ENCODE results near the gene ELMO1.

The ELMO1 gene

DNA sequence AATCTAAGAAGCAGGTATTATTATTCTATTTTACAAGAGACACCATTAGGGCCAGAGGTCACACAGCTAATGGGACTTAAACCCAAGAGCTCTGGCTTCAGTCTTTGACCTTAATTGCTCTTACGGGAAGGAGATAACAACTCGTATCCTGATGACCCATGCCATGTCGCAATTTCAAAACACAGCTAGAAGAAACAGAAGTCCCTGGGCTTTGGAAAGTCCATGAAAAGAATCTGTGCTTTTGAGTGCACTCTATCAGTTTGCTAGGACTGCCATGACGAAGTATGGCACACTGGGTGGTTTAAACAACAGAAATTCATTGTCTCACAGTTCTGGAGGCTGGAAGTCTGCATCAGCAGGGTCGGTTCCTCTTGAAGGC lies 476.5 kb downstream of the ELMO1 start:
- DNase-seq (ENCODE audit: low spot score), result no peak

DNA sequence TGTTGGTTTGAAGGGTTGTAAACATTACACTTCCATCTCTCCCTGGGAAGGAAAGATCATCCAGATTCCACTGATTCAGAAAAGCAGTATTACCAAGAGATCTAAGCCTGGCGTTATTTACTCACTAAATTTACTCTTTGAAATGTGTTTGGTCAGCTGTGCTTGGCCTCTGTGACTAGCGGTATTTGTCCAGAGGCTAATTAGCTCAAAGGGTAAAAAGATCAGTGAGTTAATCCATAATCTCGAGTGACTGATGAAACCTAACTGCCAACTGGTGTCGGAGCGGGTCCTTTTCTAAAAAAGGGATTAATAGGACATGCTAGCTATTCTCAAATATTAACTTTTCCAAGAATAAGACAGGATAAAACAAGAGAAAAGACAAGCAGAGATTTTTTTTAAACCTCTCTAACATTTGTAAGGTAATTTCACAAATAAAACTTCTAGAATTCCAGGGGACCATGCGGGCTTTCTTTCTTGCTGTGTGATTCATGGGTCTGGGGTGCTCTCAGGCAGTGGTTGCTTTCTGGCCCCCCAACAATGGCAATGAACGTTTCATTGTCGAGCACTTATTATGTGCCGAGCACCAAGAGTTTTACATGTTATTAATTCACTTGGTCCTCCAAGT lies 477.0 kb downstream of the ELMO1 start:
- no peak for DNase-seq (ENCODE audit: low spot score)

DNA sequence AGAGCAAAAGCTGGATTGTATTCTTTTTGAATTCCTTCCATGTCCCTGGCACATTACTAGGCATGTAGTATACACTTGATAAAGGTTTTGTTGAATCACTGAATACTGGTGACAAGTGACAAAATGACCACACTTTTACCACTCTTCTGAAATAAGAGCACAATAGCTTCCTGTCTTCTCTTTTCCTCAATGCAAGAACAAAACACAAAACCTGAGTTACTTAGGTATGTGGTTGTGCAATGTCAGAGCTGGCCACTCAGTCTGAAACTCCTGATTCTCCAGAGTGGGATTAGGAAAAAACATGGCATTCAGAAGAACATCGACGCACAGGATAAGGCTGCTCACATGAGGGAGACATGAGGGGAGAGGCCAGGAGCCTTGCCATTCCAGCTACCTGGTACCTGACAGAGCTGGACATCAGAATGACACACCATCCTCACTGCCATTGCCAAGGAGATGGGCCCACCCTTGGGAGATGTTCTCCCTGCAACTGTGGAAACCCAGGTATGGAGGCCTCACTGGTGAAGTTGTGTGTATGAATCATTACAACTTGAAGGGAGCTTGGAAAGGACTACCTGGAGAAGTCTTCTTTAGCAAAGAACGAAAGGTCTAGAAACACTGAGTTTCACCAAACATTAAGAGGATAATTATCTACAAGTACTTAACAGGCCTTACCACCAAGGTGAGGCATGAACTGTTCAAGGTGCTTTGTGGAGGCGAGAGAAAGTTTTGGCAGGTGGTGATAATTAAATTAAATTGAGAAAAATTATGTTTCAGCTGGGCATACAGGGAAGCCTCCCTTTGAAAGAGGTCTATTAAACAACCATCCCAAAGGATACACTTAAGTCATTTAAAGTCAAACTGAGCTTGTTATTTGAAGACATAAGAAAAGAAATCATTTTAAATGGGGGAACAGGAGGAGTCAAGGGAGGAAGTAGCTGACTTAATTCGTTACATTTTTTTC lies 477.8 kb downstream of the ELMO1 start:
- no peak for DNase-seq (ENCODE audit: low spot score)

DNA sequence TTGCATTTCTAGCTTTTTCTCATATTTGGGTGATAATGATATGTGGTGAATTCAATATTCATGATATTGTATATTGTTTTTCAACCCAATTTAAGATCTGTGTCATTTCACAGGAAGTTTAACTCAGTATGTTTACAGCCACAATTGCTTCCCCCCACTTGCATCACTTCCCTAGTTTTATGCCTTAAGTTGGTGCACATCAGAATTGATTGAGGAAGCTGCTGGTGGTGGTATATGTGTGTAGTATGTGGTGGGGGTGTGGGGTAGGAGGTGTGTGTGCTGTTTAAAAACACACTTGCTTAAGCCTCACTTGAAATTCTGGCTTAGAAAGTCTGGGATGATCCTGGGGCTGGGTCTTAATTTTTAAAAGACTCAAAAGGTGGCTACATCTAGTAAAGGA lies 479.3 kb downstream of the ELMO1 start:
- no peak for DNase-seq (ENCODE audit: low spot score)

DNA sequence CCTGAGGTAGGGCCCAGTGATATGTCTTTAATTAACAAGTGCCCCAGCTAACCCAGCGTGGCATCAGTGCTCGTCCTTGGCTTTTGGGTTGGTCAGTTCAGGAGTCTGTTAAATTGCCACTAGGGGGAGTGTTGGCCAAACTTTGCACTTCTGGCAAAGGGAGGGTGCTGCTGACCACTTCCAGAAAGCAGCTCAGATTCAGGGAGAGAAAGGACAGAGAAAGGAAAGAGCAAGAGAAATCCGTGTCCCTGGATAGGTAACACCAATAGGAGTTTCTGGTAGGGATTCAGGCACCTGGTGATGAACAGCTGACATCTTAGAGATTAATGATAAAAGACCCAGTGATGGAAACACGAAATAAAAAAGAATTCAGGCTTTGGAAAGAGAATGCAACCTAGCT lies 481.3 kb downstream of the ELMO1 start:
- DNase-seq (ENCODE audit: low spot score), result peak; percentile 85

DNA sequence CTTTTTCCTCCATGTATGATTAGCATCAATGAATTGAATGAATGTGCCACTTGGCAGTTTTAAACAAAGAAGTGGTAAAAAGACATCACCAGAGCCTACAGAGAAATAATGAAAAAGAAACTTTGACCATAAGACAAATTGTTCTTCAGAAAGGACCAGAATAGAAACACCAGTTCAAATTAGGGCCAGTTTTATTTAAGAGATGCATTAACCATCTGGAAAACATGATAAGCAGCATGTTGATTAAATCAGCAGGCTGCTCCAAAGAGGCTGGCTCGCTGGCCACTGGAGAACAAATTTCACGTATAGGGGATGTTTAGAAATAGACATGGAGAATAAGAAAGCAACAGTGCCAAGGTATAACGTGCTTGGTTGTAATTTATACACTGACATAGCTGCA lies 482.0 kb downstream of the ELMO1 start:
- DNase-seq (ENCODE audit: low spot score), result no peak

DNA sequence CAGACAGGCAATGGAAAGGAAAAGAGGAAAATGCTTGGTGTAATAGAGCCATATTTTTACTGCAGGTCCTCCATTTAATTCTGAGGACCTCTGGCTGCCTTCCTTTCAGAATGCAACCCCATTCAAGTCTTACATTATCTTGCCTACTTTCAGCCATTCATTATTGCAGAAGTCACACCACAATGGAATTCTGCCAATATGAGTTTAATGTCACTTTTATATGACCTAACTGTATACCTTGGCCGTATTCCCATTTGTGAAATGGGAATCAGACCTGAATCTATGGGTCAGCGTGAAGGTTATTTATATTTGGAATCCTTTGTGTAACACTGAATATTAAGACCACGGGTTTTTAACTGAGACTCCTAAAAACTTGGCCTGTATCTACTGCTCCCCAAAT lies 482.6 kb downstream of the ELMO1 start:
- DNase-seq (ENCODE audit: low spot score), result no peak

DNA sequence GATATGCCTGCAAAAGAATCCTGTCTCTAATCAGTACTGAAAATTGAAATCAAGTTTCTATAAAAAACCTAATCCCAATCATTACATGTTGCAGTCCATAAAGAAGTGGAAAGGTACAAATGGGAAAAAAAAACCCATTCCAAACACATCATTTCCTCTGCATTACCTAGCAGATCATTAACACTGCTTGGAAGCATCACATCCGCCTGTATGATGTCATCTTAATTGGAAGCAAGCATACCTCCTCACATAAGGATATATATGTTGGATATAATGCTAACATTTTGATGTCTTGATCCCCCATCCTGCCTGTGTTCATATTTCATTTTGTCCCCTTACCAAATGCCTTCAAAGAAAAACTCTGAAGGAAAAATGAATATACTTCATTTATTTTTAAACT lies 483.0 kb downstream of the ELMO1 start:
- no peak for DNase-seq (ENCODE audit: low spot score)

DNA sequence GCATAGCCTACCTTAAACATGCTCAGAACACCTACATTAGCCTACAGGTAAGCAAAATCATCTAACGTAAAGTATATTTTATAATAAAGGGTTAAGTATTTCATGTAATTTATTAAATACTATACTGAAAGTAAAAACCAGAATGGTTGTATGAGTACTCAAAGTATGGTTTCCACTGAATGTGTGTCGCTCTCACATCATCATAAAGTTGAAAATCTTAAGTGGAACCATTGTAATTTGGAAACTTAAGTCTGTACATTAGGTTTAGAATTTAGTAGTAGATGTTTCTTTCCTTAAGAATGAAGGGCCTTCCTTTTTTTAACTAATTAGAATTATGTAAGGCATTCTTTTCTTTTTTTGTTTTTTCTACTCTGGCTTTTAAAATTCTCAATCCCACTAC lies 484.4 kb downstream of the ELMO1 start:
- DNase-seq (ENCODE audit: low spot score), result no peak

DNA sequence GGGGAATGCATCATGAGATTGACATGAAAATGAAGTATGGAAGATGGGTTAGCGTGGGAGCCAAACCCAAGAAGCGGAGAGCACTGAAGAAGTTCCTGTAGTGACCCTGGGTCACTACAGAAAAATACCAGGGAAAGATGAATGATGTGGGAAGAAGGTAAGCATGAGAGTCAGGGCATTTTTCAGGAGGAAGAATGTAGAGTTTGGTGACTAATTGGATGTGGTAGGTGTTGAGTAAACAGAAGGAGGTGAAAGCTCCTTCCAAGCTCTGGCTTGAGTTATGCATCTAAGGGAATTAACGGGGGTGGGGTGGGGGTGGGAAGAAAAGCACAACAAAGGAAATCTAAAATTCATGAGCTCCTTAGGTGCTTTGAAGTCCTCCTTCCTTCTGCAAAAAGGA lies 486.3 kb downstream of the ELMO1 start:
- DNase-seq (ENCODE audit: low spot score), result no peak

DNA sequence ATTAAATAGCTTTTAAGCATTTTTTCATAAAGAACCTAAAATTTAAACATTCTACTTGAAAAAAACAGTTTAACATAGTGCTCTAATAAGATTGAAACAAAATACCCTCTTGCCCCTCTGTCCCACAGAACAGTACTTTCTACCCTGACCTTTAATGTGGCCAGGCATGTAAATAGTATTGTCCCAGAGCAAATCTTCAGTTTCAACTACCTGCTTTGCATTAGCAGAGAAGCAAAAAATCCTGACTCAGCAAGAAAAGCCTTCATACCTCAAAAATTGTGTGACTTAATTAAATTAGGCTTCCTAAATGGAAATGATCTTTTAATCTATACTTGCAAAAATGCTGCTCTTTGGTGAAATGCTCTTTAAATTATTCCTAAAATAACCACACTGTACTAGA lies 487.0 kb downstream of the ELMO1 start:
- DNase-seq (ENCODE audit: low spot score), result no peak

DNA sequence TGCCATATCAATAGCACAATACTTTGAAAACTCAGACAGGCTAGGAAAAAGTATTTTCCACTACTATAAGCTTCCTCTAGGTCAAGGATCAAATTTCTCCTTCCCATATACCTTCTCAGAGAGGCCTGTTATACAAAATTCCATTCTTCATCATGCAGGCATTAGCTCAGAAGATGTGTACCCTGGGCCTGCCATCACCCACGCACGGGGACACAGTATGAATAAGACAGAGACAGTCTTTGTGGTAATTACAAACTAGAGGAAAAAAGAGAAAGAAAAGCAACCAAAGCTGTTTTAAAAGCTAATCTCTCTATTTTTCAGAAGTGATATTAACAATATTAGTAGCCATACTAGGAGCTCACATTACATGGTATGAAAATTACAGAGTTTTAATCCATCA lies 487.6 kb downstream of the ELMO1 start:
- DNase-seq (ENCODE audit: low spot score), result no peak

DNA sequence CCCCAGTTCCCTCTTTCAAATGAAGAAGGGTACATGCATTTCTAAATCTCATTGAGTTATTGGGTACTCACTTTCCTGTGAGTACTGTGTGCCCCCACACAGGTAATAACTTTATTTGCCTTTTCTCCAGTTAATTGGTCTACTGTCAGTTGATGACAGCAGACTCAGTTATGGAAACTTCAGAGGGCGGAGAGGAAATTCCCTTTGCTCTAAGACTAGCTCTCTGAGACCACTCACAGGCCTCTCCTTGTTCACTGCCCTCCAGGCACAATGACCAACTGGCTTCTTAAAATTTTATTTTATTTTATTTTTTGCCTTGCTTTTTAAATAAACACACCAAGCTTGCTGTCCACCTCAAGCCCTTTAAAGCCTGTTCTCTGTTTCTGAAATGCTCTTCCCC lies 488.6 kb downstream of the ELMO1 start:
- DNase-seq (ENCODE audit: low spot score), result no peak

DNA sequence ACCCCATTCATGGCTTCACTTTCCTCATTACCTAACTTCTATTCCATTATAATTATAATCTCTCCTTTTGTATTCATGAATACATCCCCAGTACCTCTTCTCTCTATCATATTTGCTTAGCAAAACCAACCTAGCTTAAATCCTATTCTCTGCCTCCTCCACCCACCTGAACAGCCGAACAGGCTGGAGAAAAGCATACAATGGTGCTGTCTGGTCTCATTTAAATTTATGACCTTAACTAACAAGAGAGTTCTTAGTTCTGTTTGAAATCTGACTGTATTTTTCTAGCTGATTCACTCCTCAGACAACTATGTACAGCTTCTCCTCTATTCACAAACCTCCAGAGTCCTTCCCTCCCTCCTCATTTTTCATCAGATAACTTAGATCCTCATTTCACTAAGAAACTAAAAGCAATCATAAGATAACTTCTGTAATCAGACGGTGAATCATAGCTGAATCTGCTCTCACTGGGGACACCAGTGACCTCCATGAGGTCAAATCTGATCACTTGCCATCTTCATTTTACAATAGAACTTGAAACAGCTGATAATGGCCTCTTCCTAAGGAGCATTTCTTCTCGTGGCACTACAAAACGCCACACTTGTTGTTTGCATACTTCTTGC lies 490.4 kb downstream of the ELMO1 start:
- DNase-seq (ENCODE audit: low spot score), result no peak

DNA sequence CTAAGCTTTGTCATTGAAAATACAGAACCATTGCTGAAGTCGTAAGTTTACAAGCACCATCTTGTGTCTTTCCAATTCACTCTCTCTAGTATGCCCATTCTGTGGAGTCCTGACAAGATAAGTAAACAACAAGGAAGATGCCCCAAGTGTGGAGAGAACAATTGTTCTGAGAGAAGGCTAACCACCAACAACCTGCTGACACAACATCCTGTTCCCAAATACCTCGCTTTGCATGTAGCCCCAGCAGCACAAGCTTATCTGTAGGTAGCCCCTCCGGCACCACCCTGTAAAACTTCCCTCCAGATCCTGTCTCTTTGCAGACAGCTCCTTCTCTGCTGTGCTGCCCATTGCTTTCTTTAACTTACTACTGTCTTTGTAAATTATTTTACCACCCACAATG lies 491.0 kb downstream of the ELMO1 start:
- DNase-seq (ENCODE audit: low spot score), result no peak

DNA sequence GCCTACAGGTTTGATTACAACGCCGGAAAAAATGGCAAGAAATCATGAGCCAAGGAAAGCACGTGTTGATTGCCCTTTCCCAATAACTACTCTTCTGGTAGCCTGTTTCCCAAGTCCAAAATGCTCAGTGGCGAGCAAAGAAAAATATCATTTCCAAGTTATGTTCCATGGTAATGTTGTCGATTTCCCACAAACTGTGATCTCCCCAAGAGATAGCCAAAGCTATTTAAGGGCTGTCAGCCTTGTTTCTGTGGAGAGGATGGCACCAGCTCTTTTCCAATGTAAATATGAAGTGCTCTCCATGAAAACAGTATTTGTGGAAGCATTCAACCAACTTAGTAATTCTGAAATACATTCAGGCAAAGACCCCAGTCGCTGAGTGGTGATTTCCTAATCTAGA lies 491.9 kb downstream of the ELMO1 start:
- DNase-seq (ENCODE audit: low spot score), result no peak

DNA sequence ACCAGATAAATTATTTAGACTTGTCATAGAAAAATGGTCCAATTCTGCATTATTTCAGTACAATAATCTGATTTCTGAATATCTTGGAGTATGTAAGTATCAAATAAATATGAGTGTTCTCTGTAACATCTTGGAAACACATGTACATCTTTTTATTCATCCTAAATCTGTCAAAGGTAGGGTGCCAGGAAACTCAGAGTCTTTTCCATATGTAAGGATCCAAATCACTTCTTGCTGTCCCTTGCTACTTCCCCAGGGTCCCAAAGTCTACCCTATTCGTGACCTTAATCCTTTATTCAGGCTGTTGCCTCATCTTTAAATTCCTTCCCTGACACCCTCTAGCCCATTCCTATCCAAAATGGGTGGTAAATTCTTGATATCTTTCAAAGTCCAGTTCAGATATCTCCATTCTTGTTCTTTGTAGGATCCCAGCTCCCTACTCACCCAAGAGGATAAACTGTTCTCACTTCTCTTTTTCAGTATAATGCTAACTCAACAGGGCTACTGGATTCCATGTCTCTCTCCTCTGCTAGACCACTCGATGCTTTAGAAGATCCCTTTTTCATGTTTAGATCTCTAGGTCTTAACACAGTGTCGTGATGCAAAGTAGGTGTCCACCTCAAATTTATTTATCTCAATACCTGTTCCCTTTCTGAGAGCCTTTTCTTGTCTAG lies 493.1 kb downstream of the ELMO1 start:
- no peak for DNase-seq (ENCODE audit: low spot score)

DNA sequence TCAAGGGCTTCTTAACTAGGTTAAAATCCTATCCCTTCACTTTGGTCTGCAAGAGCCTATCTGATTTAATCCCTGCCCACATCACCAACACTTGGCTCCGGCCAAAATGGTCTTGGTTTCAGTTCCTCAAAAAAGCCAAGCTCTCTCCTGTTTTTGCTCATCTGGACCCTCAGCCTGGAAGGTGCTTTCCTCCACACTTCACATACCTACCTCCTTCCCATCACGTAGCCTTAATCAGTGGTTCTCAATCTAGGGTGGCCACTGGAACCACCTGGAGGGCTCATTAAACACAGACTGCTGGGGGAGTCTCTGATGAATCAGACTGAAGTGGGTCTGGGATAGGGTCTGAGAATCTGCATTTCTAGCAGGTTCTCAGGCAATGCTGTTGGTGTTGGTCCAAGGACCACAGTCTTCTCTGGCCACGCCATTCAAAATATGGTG lies 497.4 kb downstream of the ELMO1 start:
- DNase-seq (ENCODE audit: low spot score), result no peak

DNA sequence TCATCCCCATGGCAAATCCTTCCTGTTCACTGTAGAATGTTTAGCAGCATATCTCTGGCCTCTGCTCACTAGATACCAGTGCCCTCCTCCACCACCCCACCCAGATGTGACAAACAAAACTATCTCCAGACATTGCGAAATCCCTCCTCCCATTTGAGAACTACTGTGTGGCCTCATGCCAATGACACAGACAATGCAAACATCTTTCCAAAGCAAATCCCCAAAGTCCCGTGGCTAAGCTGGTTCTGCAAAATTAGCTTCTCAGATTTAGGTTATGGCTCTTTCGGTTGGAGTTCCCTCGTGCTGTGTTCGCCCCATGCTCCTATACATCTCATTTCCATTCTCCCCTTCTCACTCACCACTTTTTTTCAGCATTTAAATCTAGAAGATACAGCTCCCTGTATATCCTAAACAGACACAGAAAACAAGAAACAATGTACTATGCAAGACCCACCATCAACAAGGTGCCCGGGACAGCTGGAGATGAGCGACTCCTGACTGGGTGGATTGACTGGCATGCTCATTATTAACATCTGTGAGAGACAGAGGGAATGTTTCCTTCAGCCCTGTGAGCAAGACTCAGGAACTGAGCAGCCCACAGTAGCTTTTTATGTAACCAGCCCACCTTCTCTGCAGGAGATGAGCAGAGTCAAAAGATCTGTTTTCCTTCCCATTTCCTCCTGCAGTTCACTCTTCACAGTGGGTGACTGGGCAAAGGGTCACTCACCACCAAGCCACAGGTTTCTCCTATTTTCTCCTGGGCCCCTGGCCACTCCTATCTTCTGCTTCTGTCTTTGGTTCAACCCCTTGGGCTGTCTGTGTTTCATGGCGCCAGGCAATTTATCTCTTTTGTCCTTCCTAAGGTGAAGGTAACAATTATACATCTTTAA lies 498.7 kb downstream of the ELMO1 start:
- no peak for DNase-seq (ENCODE audit: low spot score)

DNA sequence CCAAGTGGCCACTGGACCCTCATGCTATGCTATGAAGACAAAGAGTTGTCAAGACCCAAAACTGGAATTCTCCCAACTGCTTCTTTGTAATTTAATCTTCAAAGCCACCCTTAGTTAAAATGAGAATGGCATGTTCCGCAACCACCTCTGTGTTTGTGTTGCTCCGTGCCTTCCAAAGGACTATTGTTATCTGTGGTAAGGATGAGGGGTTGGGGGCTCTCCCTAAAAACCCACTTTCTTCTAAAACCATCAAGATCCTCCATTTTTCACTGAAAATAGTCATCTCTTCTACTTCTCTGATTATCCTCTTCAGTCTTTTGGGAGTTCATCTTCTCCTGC lies 502.3 kb downstream of the ELMO1 start:
- DNase-seq (ENCODE audit: low spot score), result no peak

DNA sequence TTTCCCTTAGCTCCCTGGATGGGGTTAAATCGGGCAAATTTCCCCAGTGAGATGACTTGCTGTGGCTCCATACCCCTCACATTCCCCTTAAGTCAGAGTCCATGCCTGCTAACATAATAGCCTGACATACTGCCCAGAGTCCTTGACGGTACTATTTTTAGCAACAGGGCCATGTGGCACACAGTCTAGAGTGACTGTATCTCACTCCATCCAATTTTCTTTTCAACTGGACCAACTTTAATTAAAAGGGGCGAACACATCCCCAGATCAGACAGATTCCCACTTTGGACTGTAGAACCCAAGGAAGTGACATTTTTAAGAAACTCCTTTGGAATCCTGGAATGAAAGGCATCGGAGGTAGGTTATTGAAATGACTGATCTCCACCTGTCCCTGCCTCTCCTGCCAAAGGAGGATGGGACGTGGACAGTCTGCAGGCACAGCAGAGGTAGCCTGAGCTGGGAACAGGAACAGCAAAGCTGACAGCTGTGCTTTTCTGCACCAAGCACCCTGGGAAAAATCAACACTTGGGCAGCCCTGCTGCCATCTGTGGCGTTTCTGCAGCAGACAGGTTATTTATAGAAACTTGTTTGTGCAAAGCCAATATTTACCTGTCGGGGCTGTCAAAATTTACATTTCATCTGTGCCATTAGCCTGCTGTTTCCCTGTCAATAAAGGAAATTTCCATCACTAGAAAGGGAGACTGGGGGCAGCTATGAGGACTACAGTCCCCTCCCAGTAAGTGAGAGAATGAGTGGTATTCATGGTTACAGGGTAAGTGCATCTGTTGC lies 502.9 kb downstream of the ELMO1 start:
- no peak for DNase-seq (ENCODE audit: low spot score)

Measured in AG20443 (cell line).